Activated B cell treated with CpG ODN at 0.5 μM for 24 hours (primary cell): Measurements from ENCODE around the gene ERVH48-1. TPM values are rescaled to one million over a fixed set of nuclear protein-coding genes. Genes with fewer than 3 reads are reported as not detected.
"Not testable (repeated sequence)": the region's sequence is repeated elsewhere in the genome, so short reads cannot be mapped to it uniquely, and the experiment has no call there.

ENCODE experiments used
- ATAC-seq: fragments of 200-7000 bp; cut with Tn5 transposase; one replicate; pipeline ENCODE4 v1.10.0; 2021; ENCODE audit warnings: low read depth, mild to moderate bottlenecking, moderate library complexity
- CTCF ChIA-PET: fragments of 350-600 bp; sonication (Branson Sonifier 250); formaldehyde crosslinking; loops from one replicate; lab custom pipeline; 2021; ENCODE audit warnings: antibody characterized with exemption; lab: Charles Lee
- POLR2A ChIA-PET: fragments of 350-600 bp; sonication (Branson Sonifier 250); formaldehyde crosslinking; loops from one replicate; lab custom pipeline; 2021; ENCODE audit warnings: antibody characterized with exemption; lab: Charles Lee
- DNase-seq: peaks from one replicate; pipeline ENCODE4 v3.0.0; 2022
- H3K27ac Mint-ChIP-seq: one replicate; pipeline ENCODE4 v1.8.0; 2020; ENCODE audit warnings: mixed read lengths
- H3K27me3 Mint-ChIP-seq: one replicate; pipeline ENCODE4 v1.8.0; 2021; ENCODE audit warnings: mixed read lengths
- H3K36me3 Mint-ChIP-seq: one replicate; pipeline ENCODE4 v1.8.0; 2021; ENCODE audit warnings: low read depth, mixed read lengths
- H3K4me1 Mint-ChIP-seq: one replicate; pipeline ENCODE4 v1.8.0; 2021; ENCODE audit warnings: mixed read lengths
- H3K4me3 Mint-ChIP-seq: one replicate; pipeline ENCODE4 v1.8.0; 2020; ENCODE audit warnings: mild to moderate bottlenecking, mixed read lengths
- H3K9me3 Mint-ChIP-seq: one replicate; pipeline ENCODE4 v1.8.0; 2020; ENCODE audit warnings: mixed read lengths
- intact Hi-C: fragments of 100-400 bp; cut with micrococcal nuclease; formaldehyde crosslinking; loops from one replicate; pipeline ENCODE4 v1.15.1; 2024
- total RNA-seq: library from RNA; stranded (reverse); gene quantifications from 2 replicates; pipeline ENCODE4 v1.2.3, GENCODE V29; 2022
- TF ChIP-seq, protein P1 (sequence below): fragments of 200-600 bp; IDR thresholded peaks from one replicate; pipeline ENCODE4 v1.8.0; 2022; ENCODE audit warnings: antibody characterized with exemption, mild to moderate bottlenecking

The ERVH48-1 gene
- total RNA-seq, 1 donor from 2014 or later: not detected

DNA sequence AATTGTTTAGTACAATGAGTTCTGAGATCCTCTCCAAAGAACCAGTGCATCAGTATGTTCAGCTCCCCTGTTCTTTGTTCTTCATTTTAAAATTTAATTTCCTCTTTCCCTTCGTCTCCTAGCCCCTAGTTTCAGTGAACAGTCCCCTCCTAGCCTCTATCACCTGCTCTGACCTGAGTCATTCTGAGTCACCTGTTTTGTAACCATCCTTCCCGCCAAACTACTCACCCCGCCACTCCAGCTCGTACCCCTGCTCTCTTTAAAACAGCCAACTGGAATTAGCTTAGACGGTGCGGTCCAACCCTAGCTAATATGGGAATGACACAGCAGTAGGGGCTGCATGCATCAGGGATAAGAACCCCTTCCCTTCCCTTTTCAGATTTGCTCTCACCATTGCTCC, 16.8 kb upstream of the ERVH48-1 start:
- Mint-ChIP-seq H3K27ac (no peak overlapping the region), H3K9me3 (no peaks in the 10 kb centered on the region), H3K36me3 (no peaks in the 10 kb centered on the region), H3K4me3 (no peak overlapping the region), H3K27me3 (no peaks in the 10 kb centered on the region), H3K4me1 (peaks cover 6% of the 10 kb centered on the region)
- no peak for ATAC-seq
- ChIA-PET POLR2A (no interaction called here), CTCF (no interaction called here)
- TF ChIP-seq, protein P1, sequence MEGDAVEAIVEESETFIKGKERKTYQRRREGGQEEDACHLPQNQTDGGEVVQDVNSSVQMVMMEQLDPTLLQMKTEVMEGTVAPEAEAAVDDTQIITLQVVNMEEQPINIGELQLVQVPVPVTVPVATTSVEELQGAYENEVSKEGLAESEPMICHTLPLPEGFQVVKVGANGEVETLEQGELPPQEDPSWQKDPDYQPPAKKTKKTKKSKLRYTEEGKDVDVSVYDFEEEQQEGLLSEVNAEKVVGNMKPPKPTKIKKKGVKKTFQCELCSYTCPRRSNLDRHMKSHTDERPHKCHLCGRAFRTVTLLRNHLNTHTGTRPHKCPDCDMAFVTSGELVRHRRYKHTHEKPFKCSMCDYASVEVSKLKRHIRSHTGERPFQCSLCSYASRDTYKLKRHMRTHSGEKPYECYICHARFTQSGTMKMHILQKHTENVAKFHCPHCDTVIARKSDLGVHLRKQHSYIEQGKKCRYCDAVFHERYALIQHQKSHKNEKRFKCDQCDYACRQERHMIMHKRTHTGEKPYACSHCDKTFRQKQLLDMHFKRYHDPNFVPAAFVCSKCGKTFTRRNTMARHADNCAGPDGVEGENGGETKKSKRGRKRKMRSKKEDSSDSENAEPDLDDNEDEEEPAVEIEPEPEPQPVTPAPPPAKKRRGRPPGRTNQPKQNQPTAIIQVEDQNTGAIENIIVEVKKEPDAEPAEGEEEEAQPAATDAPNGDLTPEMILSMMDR: no peak
- DNase-seq: no peak
- intact Hi-C loops: no loop called here

DNA sequence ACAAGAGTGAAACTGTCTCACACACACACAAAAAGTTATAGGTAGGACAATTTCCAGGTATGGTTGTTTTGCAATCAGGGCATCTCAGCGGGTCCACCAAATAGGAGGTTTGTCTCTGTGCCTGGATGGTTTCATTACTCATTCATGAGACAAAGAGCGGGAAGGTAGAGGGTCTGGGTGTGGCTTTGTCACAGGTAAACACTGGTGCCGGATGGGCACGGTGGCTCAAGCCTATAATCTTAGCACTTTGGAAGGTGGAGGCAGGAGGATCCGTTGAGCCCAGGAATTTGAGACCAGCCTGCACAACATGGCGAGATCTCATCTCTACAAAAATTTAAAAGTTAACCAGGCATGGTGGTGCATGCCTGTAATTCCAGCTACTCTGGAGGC, 16.3 kb upstream of the ERVH48-1 start:
- no peaks in the 10 kb centered on the region for H3K27me3 Mint-ChIP-seq
- DNase-seq: no peak
- H3K4me1 Mint-ChIP-seq: peaks cover 12% of the 10 kb centered on the region
- no peak for ATAC-seq
- CTCF ChIA-PET: no interaction called here
- H3K9me3 Mint-ChIP-seq: no peaks in the 10 kb centered on the region
- POLR2A ChIA-PET: no interaction called here
- TF ChIP-seq, protein P1: no peak
- no peak overlapping the region for H3K27ac Mint-ChIP-seq
- H3K36me3 Mint-ChIP-seq: no peaks in the 10 kb centered on the region
- no peak overlapping the region for H3K4me3 Mint-ChIP-seq
- intact Hi-C loops: no loop called here

DNA sequence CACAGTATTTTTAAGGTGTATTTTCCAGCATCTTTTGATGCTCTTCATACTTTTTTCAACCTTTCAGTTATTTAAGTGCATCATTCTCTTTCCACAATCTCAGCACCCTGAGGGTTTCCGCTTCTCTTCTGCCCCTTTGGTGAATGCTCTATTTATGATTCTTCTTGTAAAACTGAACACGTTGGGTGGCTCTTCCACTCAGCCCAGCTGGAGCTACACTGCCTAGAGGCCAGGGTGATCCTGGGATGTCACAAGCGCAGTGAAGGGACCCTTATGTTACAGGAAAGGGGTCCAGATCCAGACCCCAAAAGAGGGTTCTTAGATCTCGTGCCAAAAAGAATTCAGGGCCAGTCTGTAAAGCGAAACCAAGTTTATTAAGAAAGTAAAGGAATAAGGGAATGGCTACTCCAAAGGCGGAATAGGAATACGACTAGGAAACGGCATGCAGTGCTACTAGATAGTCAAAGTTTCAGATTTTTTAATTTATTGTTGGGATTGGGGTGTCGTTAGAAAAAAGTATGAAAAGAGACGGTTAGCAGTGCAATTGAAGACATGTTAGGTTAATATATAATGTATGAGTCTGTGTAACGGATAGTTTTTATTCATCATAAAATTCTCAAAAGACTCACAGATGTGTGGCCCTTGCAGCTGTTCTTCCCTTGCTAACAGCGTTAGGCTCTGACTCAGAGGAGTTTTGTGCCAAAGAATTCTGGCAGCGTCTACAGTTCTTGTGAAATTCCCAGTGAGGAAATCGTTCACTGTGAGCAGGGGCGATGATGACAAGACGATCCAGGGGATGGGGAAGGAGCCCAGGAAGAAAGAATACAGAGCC, 14.4 kb upstream of the ERVH48-1 start:
- Mint-ChIP-seq H3K36me3 (no peaks in the 10 kb centered on the region), H3K4me1 (peaks cover 12% of the 10 kb centered on the region), H3K4me3 (no peak overlapping the region), H3K9me3 (no peaks in the 10 kb centered on the region), H3K27ac (no peak overlapping the region), H3K27me3 (no peaks in the 10 kb centered on the region)
- ATAC-seq: no peak
- intact Hi-C loops: no loop called here
- ChIA-PET CTCF (no interaction called here), POLR2A (no interaction called here)
- TF ChIP-seq, protein P1: no peak
- DNase-seq: no peak

DNA sequence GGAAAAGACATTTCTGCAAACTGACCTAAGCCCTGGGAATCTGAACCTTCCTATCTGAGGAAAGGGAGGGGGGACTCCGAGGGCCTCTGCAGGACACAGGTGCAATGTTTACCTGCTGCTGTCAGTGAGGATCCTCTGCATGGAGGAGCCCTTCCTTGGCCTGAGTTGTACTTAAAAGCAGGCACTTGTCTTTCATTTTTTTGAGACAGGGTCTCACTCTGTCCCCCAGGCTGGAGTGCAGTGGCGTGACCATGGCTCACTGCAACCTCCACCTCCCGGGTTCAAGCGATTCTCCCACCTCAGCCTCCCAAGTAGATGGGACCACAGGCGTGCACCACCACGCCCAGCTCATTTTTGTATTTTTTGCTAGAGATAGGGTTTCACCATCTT, 13.2 kb upstream of the ERVH48-1 start:
- H3K36me3 Mint-ChIP-seq, intact Hi-C loops, H3K27ac Mint-ChIP-seq, POLR2A ChIA-PET, ATAC-seq, H3K27me3 Mint-ChIP-seq, DNase-seq, H3K4me3 Mint-ChIP-seq, H3K9me3 Mint-ChIP-seq, CTCF ChIA-PET: not testable (repeated sequence)
- H3K4me1 Mint-ChIP-seq: peaks cover 12% of the 10 kb centered on the region

DNA sequence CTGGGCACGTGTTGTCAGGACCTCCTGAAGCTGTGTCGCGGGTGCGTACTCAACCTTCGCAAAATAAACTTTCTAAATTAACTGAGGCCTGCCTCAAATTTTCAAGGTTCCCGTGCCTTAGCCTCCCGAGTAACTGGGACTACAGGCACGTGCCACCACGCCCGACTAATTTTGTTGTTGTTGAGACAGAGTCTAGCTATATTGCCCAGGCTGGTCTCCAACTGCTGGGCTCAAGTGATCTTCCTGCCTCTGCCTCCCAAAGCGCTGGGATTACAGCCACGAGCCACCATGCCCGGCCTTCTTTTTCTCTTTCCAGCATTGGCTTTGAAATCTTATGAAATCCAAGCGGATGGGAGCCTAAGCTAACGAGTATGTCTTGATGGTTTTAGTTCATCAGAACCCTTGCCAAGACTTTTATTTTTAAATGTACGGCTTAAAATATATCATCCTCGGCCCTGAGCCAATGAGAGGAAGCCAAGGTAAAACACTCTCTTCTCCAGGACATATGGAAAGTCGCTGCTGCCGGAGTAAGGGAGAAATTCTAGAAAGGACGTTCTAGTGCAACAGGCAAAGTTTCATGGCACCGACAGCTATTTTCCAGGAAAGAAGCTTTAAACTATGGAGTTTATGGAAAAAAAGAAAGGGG, 12.7 kb upstream of the ERVH48-1 start:
- DNase-seq (no peak), ATAC-seq (no peak)
- H3K36me3 Mint-ChIP-seq: no peaks in the 10 kb centered on the region
- ChIA-PET POLR2A (no interaction called here), CTCF (no interaction called here)
- no peaks in the 10 kb centered on the region for H3K9me3 Mint-ChIP-seq
- TF ChIP-seq, protein P1: no peak
- H3K27ac Mint-ChIP-seq: no peak overlapping the region
- H3K4me3 Mint-ChIP-seq: no peak overlapping the region
- peaks cover 12% of the 10 kb centered on the region for H3K4me1 Mint-ChIP-seq
- intact Hi-C loops: no loop called here
- no peaks in the 10 kb centered on the region for H3K27me3 Mint-ChIP-seq

DNA sequence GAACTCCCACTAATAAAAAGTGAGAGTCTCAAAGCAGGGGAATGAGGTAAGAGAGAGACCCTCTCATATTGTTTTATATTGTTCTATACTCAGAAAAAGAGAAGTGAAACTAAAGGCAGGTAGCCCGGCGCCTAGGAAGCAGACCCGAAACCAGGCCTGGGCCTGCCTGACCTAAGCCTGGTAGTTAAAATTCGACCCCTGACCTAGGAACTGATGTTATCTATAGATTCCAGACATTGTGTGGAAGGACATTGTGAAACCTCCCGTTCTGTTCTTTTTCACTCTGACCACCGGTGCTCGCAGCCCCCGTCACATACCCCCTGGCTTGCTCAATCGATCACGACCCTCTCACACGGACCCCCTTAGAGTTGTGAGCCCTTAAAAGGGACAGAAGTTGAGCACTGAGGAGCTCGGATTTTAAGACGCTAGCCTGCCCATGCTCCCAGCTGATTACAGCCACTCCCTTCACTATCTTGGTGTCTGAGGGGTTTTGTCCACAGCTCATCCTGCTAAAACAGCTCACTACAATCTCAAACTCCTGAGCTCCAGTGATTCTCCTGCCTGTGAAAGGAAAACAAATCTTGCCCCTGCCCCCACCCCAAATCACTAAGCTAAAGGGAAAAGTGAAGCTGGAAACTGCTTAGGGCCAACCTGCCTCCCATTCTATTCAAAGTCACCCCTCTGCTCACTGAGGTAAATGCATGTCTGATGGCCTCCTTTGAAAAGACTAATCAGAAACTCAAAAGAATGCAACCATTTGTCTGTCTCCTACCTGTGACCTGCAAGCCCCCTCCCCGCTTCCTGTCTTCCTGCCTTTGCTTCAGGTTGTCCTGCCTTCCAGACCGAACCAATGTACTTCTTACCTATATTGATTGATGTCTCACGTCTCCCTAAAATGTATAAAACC, 11.9 kb upstream of the ERVH48-1 start:
- H3K27me3 Mint-ChIP-seq, intact Hi-C loops, H3K36me3 Mint-ChIP-seq, CTCF ChIA-PET, ATAC-seq, POLR2A ChIA-PET, H3K4me3 Mint-ChIP-seq, H3K9me3 Mint-ChIP-seq, DNase-seq: not testable (repeated sequence)
- peaks cover 12% of the 10 kb centered on the region for H3K4me1 Mint-ChIP-seq
- H3K27ac Mint-ChIP-seq: peak overlapping the region; percentile 33

DNA sequence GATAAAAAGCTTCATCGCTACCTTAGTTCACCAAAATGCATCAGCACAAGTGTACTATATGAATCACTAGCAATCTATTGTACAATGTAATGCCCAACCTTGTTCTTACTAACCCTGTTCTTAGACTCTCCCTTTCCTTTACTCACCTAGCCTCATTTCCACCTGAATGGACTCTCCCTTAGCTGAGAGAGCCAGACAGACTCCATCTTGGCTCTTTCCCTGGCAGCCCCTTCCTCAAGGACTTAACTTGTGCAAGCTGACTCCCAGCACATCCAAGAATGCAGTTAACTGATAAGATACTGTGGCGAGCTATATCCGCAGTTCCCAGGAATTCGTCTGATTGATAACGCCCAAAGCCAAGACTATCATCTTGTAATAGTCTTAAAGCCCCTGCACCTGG, 10.9 kb upstream of the ERVH48-1 start:
- H3K9me3 Mint-ChIP-seq, H3K36me3 Mint-ChIP-seq, POLR2A ChIA-PET, CTCF ChIA-PET, ATAC-seq, H3K27me3 Mint-ChIP-seq, intact Hi-C loops, H3K27ac Mint-ChIP-seq, H3K4me3 Mint-ChIP-seq, DNase-seq: not testable (repeated sequence)
- H3K4me1 Mint-ChIP-seq: peaks cover 18% of the 10 kb centered on the region

DNA sequence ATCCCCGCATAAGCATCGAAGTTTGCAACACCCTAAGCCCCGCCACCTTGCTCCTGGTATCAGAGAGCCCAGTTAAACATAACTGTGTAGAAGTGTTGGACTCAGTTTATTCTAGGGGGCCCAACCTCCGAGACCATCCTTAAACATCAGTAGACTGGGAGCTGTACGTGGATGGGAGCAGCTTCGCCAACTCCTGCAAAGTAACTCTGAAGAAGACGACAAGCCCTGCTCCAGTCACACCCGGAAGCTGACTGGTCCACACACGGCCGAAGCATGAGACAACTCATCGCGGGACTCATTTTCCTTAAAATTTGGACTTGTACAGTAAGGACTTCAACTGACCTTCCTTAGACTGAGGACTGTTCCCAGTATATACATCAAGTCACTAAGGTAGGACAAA, 8.5 kb upstream of the ERVH48-1 start:
- H3K27me3 Mint-ChIP-seq, POLR2A ChIA-PET, CTCF ChIA-PET, intact Hi-C loops, H3K9me3 Mint-ChIP-seq, ATAC-seq, H3K4me3 Mint-ChIP-seq, H3K36me3 Mint-ChIP-seq, H3K27ac Mint-ChIP-seq, DNase-seq: not testable (repeated sequence)
- peaks cover 18% of the 10 kb centered on the region for H3K4me1 Mint-ChIP-seq
